B cell (primary cell): ENCODE measurements around the gene EML1. TPM values are rescaled to one million over a fixed set of nuclear protein-coding genes. Genes with fewer than 3 reads are reported as not detected.

ENCODE experiments used
- ATAC-seq: fragments of 200-7000 bp; cut with Tn5 transposase; one replicate; pipeline ENCODE4 v1.10.0; 2021; ENCODE audit warnings: low read depth, mild to moderate bottlenecking, moderate number of reproducible peaks, moderate library complexity
- CTCF ChIA-PET: fragments of 350-600 bp; sonication (Branson Sonifier 250); formaldehyde crosslinking; loops from one replicate; lab custom pipeline; 2021; ENCODE audit warnings: antibody characterized with exemption, inconsistent platforms; lab: Charles Lee
- POLR2A ChIA-PET: fragments of 350-600 bp; sonication (Branson Sonifier 250); formaldehyde crosslinking; loops from one replicate; lab custom pipeline; 2021; ENCODE audit warnings: antibody characterized with exemption; lab: Charles Lee
- DNase-seq: peaks from one replicate; pipeline ENCODE4 v3.0.0; 2013
- H2AFZ ChIP-seq: 2 replicates; pipeline ENCODE4 v1.6.1; 2012; ENCODE audit warnings: mild to moderate bottlenecking, low read depth, low read length; ENCODE audit not compliant: insufficient read depth, poor library complexity, severe bottlenecking
- H3K27ac ChIP-seq, 2 donors: 1 replicate in 1 of 2; 2 replicates in 1 of 2; pipeline ENCODE4 v1.5.1; 2012 to 2013; ENCODE audit warnings: low read length in 2 of 2, mild to moderate bottlenecking in 2 of 2, moderate library complexity in 1 of 2
- H3K27me3 ChIP-seq, 4 experiments: fragments of 200-600 bp in 1 of 4; sonication (generic) in 1 of 4; replicated peaks in 1 of 4; 1 replicate in 2 of 4; 2 replicates in 2 of 4; pipeline versions ENCODE4 v1.6.1 to v1.7.0; 2013 to 2016; ENCODE audit warnings: low read length in 3 of 4, mild to moderate bottlenecking in 2 of 4, mixed read lengths in 1 of 4, moderate library complexity in 1 of 4; ENCODE audit not compliant: insufficient read depth in 4 of 4, control insufficient read depth in 3 of 4; ENCODE audit errors: control extremely low read depth in 1 of 4
- H3K36me3 ChIP-seq, 2 experiments: replicated peaks in 1 of 2; 1 replicate in 1 of 2; 2 replicates in 1 of 2; pipeline versions ENCODE4 v1.6.1 to v1.7.1; 2013; ENCODE audit warnings: low read length in 1 of 2; ENCODE audit not compliant: insufficient read depth in 2 of 2, control insufficient read depth in 1 of 2; ENCODE audit errors: control extremely low read depth in 1 of 2, extremely low read depth in 1 of 2
- H3K4me1 ChIP-seq, 2 donors: fragments of 200-600 bp in 1 of 2; sonication (generic) in 1 of 2; 1 replicate in 1 of 2; 2 replicates in 1 of 2; pipeline versions ENCODE4 v1.5.1 to v1.6.1; 2013 to 2017; ENCODE audit warnings: low read length in 2 of 2; ENCODE audit not compliant: control insufficient read depth in 2 of 2, insufficient read depth in 2 of 2
- H3K4me2 ChIP-seq: replicated peaks from 2 replicates; pipeline ENCODE3; 2012; ENCODE audit warnings: mild to moderate bottlenecking, low read depth, low read length; ENCODE audit not compliant: poor library complexity, severe bottlenecking
- H3K4me3 ChIP-seq, 5 experiments: fragments of 200-600 bp in 1 of 5; sonication (generic) in 1 of 5; 1 replicate in 3 of 5; 2 replicates in 2 of 5; pipeline versions ENCODE4 v1.5.1 to v1.7.0; 2011 to 2016; ENCODE audit warnings: low read length in 4 of 5, mild to moderate bottlenecking in 4 of 5, low read depth in 2 of 5, control low read depth in 1 of 5, moderate library complexity in 1 of 5; ENCODE audit not compliant: insufficient read depth in 1 of 5; ENCODE audit errors: control extremely low read depth in 1 of 5, extremely low read depth in 1 of 5
- H3K79me2 ChIP-seq: fragments of 200-600 bp; sonication (generic); one replicate; pipeline ENCODE4 v1.6.0; 2016; ENCODE audit warnings: low read length; ENCODE audit not compliant: control insufficient read depth, insufficient read depth
- H3K9ac ChIP-seq: fragments of 200-600 bp; sonication (generic); 2 replicates; pipeline ENCODE4 v1.6.1; 2017; ENCODE audit warnings: mild to moderate bottlenecking, low read length, moderate library complexity
- H3K9me3 ChIP-seq, 3 donors: one replicate each; pipeline versions ENCODE4 v1.6.1 to v1.7.1; 2013; ENCODE audit warnings: low read length in 2 of 3; ENCODE audit not compliant: control insufficient read depth in 2 of 3, insufficient read depth in 1 of 3; ENCODE audit errors: control extremely low read depth in 1 of 3
- H4K20me1 ChIP-seq: 2 replicates; pipeline ENCODE4 v1.6.0; 2012; ENCODE audit warnings: mild to moderate bottlenecking, low read length; ENCODE audit not compliant: insufficient read depth, control insufficient read depth, poor library complexity, severe bottlenecking
- H3K27ac Mint-ChIP-seq: one replicate; pipeline ENCODE4 v1.8.0; 2021; ENCODE audit warnings: mixed read lengths
- H3K27me3 Mint-ChIP-seq: one replicate; pipeline ENCODE4 v1.8.0; 2021; ENCODE audit warnings: mixed read lengths
- H3K4me1 Mint-ChIP-seq: one replicate; pipeline ENCODE4 v1.8.0; 2021; ENCODE audit warnings: mixed read lengths
- H3K4me3 Mint-ChIP-seq: one replicate; pipeline ENCODE4 v1.8.0; 2021; ENCODE audit warnings: mixed read lengths
- H3K9me3 Mint-ChIP-seq: one replicate; pipeline ENCODE4 v1.8.0; 2022; ENCODE audit warnings: mixed read lengths; ENCODE audit not compliant: insufficient read depth
- EZH2 ChIP-seq: IDR thresholded peaks from 2 replicates; pipeline ENCODE4 v1.6.1; 2012; ENCODE audit warnings: borderline replicate concordance, low read depth, mild to moderate bottlenecking, moderate library complexity, low read length; ENCODE audit not compliant: insufficient read depth, poor library complexity, severe bottlenecking
- WGBS: methylation state at CpG from one replicate; pipeline ENCODE4 v1.1.5; 2013; ENCODE audit warnings: missing lambda C conversion rate; ENCODE audit not compliant: insufficient coverage; 5-methylcytosine and 5-hydroxymethylcytosine counted together
- intact Hi-C: fragments of 100-400 bp; cut with micrococcal nuclease; formaldehyde crosslinking; loops from one replicate; pipeline ENCODE4 v1.10.0; 2022
- polyA plus RNA-seq: library from polyadenylated mRNA; depleted of rRNA; stranded (reverse); fragments of >200 nt; gene quantifications from 2 replicates; pipeline ENCODE4 v1.2.3, GENCODE V29; 2012
- total RNA-seq, 2 donors: library from RNA; stranded (reverse); fragments of 120-200 nt in 1 of 2; gene quantifications; 1 replicate in 1 of 2; 2 replicates in 1 of 2; pipeline versions ENCODE4 v1.2.3 to v1.2.4, GENCODE V29; 2013 to 2022
- TF ChIP-seq, protein P1 (sequence below): fragments of 200-600 bp; IDR thresholded peaks from one replicate; pipeline ENCODE4 v1.8.0; 2022; ENCODE audit warnings: antibody characterized with exemption, mild to moderate bottlenecking

The EML1 gene
- total and polyA plus RNA-seq, 2 donors (not counting 1 experiment from before 2014, with no cell fraction given): not detected

DNA sequence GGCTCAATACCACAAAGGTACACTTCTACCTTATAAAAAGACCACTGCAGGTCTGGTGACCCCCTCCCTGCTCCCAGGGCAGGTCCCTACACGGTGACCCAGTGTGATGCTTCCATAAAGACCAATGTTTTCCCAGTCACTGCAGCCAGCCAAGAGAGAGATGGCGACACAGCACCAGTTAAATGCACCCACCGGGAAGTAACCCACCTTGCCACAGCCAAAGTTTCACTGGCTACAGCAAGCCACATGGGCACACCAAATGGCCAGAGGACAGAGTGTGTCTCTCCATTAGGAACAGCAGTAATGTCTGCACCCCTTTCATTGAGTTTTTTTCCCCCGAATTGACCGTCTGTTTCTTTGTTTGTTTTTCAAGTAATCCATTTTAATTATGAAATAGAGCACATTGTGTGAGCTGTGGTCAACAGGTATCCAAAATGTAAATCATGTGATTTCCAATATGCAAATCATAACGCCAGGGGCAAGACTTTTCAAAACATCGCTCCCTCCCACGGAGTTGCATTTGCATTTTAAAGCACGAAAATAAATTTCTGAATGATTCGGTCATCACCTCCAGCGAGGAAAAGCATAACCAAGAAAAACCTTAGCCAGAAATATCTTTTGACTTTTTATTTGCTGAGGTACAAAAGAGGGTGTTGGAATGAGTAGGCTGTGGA is 48.9 kb upstream of the EML1 start:
- H4K20me1 ChIP-seq: no peaks in the 10 kb centered on the region
- Mint-ChIP-seq H3K27me3 (peaks cover 48% of the 10 kb centered on the region), H3K4me3 (no peak overlapping the region), H3K4me1 (peaks cover 1% of the 10 kb centered on the region), H3K27ac (no peak overlapping the region), H3K9me3 (no peaks in the 10 kb centered on the region)
- CTCF ChIA-PET: no interaction called here
- peaks cover 0 to 7% (median 1%) of the 10 kb centered on the region in 4 experiments for H3K27me3 ChIP-seq
- intact Hi-C loops: no loop called here
- no peak overlapping the region for H2AFZ ChIP-seq
- POLR2A ChIA-PET: no interaction called here
- no peak overlapping the region for H3K4me3 ChIP-seq
- TF ChIP-seq, protein P1, sequence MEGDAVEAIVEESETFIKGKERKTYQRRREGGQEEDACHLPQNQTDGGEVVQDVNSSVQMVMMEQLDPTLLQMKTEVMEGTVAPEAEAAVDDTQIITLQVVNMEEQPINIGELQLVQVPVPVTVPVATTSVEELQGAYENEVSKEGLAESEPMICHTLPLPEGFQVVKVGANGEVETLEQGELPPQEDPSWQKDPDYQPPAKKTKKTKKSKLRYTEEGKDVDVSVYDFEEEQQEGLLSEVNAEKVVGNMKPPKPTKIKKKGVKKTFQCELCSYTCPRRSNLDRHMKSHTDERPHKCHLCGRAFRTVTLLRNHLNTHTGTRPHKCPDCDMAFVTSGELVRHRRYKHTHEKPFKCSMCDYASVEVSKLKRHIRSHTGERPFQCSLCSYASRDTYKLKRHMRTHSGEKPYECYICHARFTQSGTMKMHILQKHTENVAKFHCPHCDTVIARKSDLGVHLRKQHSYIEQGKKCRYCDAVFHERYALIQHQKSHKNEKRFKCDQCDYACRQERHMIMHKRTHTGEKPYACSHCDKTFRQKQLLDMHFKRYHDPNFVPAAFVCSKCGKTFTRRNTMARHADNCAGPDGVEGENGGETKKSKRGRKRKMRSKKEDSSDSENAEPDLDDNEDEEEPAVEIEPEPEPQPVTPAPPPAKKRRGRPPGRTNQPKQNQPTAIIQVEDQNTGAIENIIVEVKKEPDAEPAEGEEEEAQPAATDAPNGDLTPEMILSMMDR: no peak
- no peaks in the 10 kb centered on the region for H3K79me2 ChIP-seq
- DNase-seq (no peak), ATAC-seq (no peak)
- H3K36me3 ChIP-seq: no peaks in the 10 kb centered on the region
- H3K9ac ChIP-seq: no peak overlapping the region
- no peak overlapping the region for H3K4me2 ChIP-seq
- 87% methylated on average over 5 of the region's 11 CpGs for WGBS
- H3K27ac ChIP-seq: no peak overlapping the region
- H3K4me1 ChIP-seq: no peaks in the 10 kb centered on the region
- no peaks in the 10 kb centered on the region for H3K9me3 ChIP-seq

DNA sequence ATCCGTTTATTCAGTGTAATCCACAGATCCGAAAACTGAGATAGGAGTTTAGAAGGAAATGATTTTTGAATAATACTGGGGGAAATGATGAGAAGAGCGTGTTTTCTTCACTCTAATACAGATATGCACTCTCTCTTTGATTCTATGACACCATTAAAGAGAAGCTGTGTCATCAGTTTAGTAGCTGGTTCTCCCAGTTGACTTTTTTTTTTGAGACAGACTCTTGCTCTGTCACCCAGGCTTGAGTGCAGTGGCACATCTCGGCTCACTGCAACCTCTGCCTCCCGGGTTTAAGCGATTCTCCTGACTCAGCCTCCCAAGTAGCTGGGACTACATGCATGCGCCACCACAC is 48.4 kb upstream of the EML1 start:
- no peak overlapping the region for H3K4me2 ChIP-seq
- H3K79me2 ChIP-seq: no peaks in the 10 kb centered on the region
- Mint-ChIP-seq H3K9me3 (no peaks in the 10 kb centered on the region), H3K27ac (no peak overlapping the region), H3K27me3 (peaks cover 43% of the 10 kb centered on the region), H3K4me1 (peaks cover 1% of the 10 kb centered on the region), H3K4me3 (no peak overlapping the region)
- H3K27me3 ChIP-seq: peaks cover 0 to 7% (median 1%) of the 10 kb centered on the region in 4 experiments
- no peak overlapping the region for H2AFZ ChIP-seq
- no peaks in the 10 kb centered on the region for H3K9me3 ChIP-seq
- no peak for TF ChIP-seq EZH2
- TF ChIP-seq, protein P1: no peak
- H4K20me1 ChIP-seq: no peaks in the 10 kb centered on the region
- ATAC-seq (no peak), DNase-seq (no peak)
- ChIA-PET POLR2A (no interaction called here), CTCF (no interaction called here)
- intact Hi-C loops: no loop called here
- no peak overlapping the region for H3K27ac ChIP-seq
- H3K9ac ChIP-seq: no peak overlapping the region
- H3K36me3 ChIP-seq: no peaks in the 10 kb centered on the region
- H3K4me1 ChIP-seq: no peaks in the 10 kb centered on the region
- 88% methylated on average over 5 of the region's 7 CpGs for WGBS
- no peak overlapping the region for H3K4me3 ChIP-seq
